Measurements from ENCODE around the gene SLC16A11.
"Not testable (repeated sequence)": the region's sequence is repeated elsewhere in the genome, so short reads cannot be mapped to it uniquely, and the experiment has no call there.

The SLC16A11 gene

DNA sequence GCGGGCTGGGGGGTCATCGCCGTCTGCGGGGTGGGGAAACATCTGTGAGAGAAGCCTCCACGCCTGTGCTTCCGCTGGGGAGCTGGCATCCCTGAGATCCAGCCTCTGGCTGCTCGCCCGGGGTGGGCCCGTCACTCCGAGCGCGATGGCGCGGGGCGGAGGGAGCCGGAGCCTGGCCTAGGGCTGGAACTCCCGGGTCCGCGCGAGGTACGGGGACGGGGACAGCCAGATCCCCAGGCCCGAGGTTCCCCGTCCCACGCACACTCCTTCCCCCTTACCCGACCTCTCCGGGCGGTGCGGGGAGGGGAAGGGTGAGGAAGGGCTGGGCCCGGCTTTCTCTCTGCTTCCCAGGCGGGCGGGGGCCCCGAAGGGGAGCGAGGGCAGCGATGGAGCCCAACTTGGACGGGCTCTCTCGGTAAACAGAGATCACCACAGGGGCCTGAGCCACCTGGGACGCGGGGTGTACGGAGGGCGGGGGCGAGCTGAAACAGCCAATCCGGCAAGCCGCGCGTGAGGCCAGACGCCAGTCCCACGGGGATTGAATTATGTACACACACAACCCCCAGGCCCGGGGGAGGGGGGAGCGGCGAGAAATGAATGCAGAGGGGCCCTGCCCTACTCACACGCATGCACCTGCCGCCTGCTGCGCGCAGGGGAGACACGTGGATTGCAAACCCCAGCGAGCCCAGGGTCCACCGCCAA, at the start of gene SLC16A11:
SLC16A11 (minus strand) TSS at position 596 of the 702 bp plus-strand sequence; CDS start at position 17, 579 bp downstream.
- Mint-ChIP-seq H3K9me3 (ENCODE audit: low read depth) (no peaks in the 10 kb centered on the region), H3K27ac (peak within 1 kb of the TSS; percentile 28), H3K4me3 (peak within 1 kb of the TSS; percentile 80), H3K27me3 (no peaks in the 10 kb centered on the region), H3K36me3 (no peaks in the 10 kb centered on the region), H3K4me1 (ENCODE audit: low read depth) (peaks cover 36% of the 10 kb centered on the region)

GRCh38 chr17:7091311-7092005, 47.6 kb upstream of the SLC16A11 start:
- not testable (repeated sequence) for H3K27me3 Mint-ChIP-seq; H3K4me3 Mint-ChIP-seq; H3K36me3 Mint-ChIP-seq; H3K9me3 Mint-ChIP-seq (ENCODE audit: low read depth); H3K4me1 Mint-ChIP-seq (ENCODE audit: low read depth); H3K27ac Mint-ChIP-seq

DNA sequence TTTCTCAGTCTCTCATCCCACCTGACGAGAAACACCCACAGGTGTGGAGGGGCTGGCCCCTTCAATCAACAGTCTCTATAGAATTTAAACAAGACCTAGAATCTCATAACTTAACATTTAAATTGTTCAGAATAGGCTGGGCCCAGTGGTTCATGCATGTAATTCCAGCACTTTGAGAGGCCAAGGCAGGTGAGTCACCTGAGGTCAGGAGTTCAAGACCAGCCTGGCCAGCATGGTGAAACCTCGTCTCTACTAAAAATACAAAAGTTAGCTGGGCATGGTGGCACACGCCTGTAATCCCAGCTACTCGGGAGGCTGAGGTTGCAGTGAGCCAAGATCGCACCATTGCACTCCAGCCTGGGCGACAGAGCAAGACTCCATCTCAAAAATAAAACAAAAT, 45.7 kb upstream of the SLC16A11 start:
- H3K36me3 Mint-ChIP-seq; H3K27ac Mint-ChIP-seq; H3K4me1 Mint-ChIP-seq (ENCODE audit: low read depth); H3K9me3 Mint-ChIP-seq (ENCODE audit: low read depth); H3K4me3 Mint-ChIP-seq: not testable (repeated sequence)
- peaks cover 10% of the 10 kb centered on the region for H3K27me3 Mint-ChIP-seq

- H3K36me3 Mint-ChIP-seq; H3K4me1 Mint-ChIP-seq (ENCODE audit: low read depth); H3K9me3 Mint-ChIP-seq (ENCODE audit: low read depth); H3K27ac Mint-ChIP-seq; H3K4me3 Mint-ChIP-seq: not testable (repeated sequence)
- H3K27me3 Mint-ChIP-seq, result peaks cover 12% of the 10 kb centered on the region
Measured at GRCh38 chr17:7088442-7088841, 44.5 kb upstream of the SLC16A11 start.

DNA sequence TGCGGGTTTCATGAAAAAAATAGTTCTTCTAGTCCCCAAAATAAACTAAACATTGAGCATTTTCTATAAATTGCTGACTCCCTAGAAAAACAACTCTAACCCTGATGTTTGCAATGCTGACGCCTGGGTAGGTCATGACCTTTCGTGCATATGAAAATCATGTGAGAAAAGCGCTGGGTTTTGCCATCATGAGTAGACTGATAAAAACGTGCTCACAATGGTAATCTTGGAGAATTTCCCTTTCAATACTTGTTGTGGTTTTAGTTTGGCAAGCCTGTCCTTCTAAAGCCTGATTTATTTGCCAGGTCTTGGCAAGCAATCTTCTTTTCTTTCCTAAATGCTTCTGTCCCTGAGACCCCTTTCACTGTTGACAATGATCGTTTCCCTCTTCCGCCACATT, 40.2 kb upstream of the SLC16A11 start:
- Mint-ChIP-seq H3K36me3 (no peaks in the 10 kb centered on the region), H3K4me3 (no peak overlapping the region)

DNA sequence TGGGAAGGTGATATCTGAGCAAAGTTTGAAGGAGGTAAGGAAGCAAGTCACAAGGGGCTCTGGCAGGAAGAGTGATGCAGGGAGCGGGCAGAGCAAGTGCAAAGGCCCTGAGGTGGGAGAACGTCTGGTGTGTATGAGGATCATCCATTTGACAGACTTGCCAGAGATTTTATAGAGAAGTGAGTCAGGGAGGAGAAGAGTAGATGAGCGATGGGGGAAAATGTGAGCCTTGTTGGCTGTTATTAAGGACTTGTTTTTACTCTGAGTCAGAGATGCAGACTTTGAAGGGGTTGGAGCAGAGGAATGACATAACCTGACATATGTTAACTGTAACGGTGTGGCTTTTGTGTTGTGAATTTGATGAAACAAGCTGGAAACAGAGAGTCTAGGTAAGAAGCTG, 39.7 kb upstream of the SLC16A11 start:
- no peak overlapping the region for H3K4me3 Mint-ChIP-seq
- H3K36me3 Mint-ChIP-seq, result no peaks in the 10 kb centered on the region
- H3K9me3 Mint-ChIP-seq (ENCODE audit: low read depth), result no peaks in the 10 kb centered on the region
- H3K27ac Mint-ChIP-seq, result no peak overlapping the region
- peaks cover 27% of the 10 kb centered on the region for H3K4me1 Mint-ChIP-seq (ENCODE audit: low read depth)
- peaks cover 12% of the 10 kb centered on the region for H3K27me3 Mint-ChIP-seq

More for the DNA sequence above, 40.2 kb upstream of the SLC16A11 start:
- no peak overlapping the region for H3K27ac Mint-ChIP-seq
- peaks cover 12% of the 10 kb centered on the region for H3K27me3 Mint-ChIP-seq
- H3K4me1 Mint-ChIP-seq (ENCODE audit: low read depth), result peaks cover 27% of the 10 kb centered on the region
- H3K9me3 Mint-ChIP-seq (ENCODE audit: low read depth), result no peaks in the 10 kb centered on the region

GRCh38 chr17:7081341-7082062, 37.6 kb upstream of the SLC16A11 start:
- H3K36me3 Mint-ChIP-seq, result no peaks in the 10 kb centered on the region
- H3K27me3 Mint-ChIP-seq, result peaks cover 4% of the 10 kb centered on the region
- H3K27ac Mint-ChIP-seq, result no peak overlapping the region
- H3K4me1 Mint-ChIP-seq (ENCODE audit: low read depth), result peaks cover 27% of the 10 kb centered on the region
- H3K4me3 Mint-ChIP-seq, result no peak overlapping the region
- H3K9me3 Mint-ChIP-seq (ENCODE audit: low read depth), result no peaks in the 10 kb centered on the region

DNA sequence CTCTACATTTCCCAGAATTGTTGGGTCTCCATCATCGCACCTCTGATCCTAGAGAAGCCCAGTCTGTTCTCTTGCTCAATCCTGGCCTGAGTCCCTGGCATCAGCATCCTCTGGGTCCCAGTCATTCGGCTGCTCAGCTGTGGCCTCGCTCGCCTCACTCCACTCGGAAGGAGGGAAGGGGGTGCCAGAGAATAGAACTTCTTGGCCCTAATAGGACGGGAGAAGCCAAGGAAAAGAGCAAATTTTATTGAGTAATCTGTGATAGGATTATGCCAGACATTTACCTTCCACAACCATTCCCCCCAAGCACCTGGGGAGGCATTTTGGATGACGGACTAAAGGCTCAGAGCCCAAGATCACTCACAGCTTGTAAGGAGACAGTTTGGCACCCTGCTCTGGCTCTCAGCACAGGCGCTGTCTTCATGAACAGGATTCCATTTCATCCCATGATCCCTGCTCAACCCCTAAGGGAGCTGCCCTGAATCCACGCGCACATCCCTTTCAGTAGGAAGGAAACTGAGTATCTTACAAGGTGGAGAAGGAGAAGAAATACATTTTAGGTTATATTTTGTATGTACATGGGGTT, 36.7 kb upstream of the SLC16A11 start:
- Mint-ChIP-seq H3K27ac (no peak overlapping the region), H3K4me3 (no peak overlapping the region), H3K36me3 (no peaks in the 10 kb centered on the region), H3K4me1 (ENCODE audit: low read depth) (peaks cover 27% of the 10 kb centered on the region), H3K9me3 (ENCODE audit: low read depth) (no peaks in the 10 kb centered on the region), H3K27me3 (peaks cover 2% of the 10 kb centered on the region)

DNA sequence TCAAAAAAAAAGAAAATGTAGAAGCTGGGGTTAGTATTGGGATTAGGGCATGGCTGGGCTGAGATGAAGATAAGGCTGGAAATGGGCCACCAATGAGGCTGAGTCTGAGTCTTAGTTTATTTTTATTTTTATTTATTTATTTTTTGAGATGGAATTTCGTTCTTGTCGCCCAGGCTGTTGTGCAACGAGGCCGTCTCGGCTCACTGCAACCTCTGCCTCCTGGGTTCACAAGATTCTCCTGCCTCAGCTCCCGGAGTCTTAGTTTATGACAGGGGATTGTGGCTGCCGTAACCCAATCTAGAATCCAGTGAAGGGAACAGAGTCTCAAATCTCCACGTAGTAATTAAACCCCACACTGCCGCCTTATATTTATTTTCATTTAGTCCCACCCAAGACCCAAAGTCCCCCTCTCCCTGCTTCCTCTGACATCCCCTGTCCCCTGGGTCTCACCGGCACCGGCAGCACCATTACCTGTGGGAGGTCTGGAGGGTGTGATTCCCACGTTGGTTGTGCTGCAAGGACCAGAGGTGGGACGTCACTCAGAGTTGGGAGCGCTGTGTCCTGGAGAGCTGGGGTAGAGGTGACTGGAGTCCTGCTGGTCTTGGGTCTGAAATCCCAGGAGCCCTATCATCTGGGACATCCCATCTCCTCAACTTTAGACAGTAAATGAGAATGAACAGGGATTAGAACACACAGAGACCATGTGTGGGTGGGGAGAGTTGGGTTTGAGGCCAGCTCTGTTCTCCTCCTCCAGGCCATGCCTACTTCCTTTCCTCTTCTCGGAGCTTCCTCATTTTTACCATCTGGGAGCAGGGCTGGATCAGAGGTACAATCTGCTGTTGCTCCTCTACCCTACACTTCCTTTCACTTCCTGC, 35.9 kb upstream of the SLC16A11 start, which contains the start of gene CLEC10A:
CLEC10A (minus strand) TSS at position 671 of the 875 bp plus-strand sequence. CDS start 1,439 bp downstream, outside the sequence.
- no peak within 1 kb of the TSS for H3K27ac Mint-ChIP-seq

GRCh38 chr17:7078711-7079110, 34.8 kb upstream of the SLC16A11 start:
- Mint-ChIP-seq H3K36me3 (no peaks in the 10 kb centered on the region), H3K27ac (peak overlapping the region; percentile 30), H3K4me3 (no peak overlapping the region), H3K4me1 (ENCODE audit: low read depth) (peaks cover 21% of the 10 kb centered on the region), H3K9me3 (ENCODE audit: low read depth) (no peaks in the 10 kb centered on the region), H3K27me3 (peaks cover under 1% of the 10 kb centered on the region)

More for the DNA sequence above, 35.9 kb upstream of the SLC16A11 start, which contains the start of gene CLEC10A:
- Mint-ChIP-seq H3K36me3 (no peaks in the 10 kb centered on the region), H3K9me3 (ENCODE audit: low read depth) (no peaks in the 10 kb centered on the region), H3K4me3 (no peak within 1 kb of the TSS), H3K4me1 (ENCODE audit: low read depth) (peaks cover 27% of the 10 kb centered on the region), H3K27me3 (peaks cover 2% of the 10 kb centered on the region)

DNA sequence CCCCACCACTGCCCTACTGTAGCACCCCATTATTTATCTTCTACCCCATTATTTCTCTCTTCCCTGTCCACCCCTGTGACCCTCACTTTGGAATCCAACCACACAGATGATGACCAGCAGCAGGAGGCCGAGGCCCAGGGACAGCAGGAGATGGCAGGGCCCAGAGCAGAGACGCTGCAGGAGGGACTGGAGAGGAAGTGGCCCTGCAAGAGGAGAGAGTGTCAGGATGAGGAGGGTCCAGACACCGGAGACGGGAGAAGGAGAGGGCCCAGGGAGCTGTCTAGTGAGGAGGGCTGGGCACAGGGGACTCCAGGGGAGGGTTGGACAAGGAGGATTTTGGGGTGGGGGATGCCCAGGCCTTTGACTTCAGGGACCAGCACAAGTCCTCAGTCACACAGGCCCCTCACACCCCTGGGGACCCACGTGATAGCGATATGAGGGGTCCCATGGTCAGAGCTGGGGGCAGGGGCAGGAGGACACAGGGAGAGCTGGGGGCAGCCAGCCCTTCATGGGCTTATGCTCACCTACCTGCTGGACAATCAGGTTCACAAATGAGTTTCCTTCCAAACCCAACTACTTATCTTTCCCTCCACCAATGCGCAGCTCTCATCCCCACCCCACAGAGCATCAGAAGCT, 34.1 kb upstream of the SLC16A11 start:
- no peaks in the 10 kb centered on the region for H3K9me3 Mint-ChIP-seq (ENCODE audit: low read depth)
- H3K27ac Mint-ChIP-seq, result no peak overlapping the region
- H3K4me3 Mint-ChIP-seq, result no peak overlapping the region
- H3K27me3 Mint-ChIP-seq, result no peaks in the 10 kb centered on the region
- no peaks in the 10 kb centered on the region for H3K36me3 Mint-ChIP-seq
- peaks cover 16% of the 10 kb centered on the region for H3K4me1 Mint-ChIP-seq (ENCODE audit: low read depth)

DNA sequence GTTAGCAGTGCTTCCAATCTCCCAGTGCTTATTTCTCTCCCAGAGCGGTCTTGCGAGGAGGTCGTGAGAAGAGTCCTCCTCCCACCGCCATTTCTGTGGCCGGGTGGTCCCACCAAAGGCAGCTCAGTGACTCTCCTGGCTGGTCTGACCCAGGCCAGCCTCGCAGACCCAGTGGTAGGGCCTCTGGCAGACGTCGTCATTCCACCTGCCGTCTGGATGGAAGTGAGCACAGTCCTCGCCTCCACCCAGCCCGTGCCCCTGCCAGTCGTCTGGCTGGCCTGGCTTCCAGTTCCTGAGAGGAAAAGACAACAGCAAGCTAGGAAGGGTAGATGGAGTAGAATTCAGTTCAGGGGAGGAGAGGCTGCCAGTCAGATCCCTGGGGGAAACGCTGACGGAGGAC, 31.0 kb upstream of the SLC16A11 start:
- no peaks in the 10 kb centered on the region for H3K36me3 Mint-ChIP-seq
- no peaks in the 10 kb centered on the region for H3K27me3 Mint-ChIP-seq
- no peak overlapping the region for H3K27ac Mint-ChIP-seq
- H3K4me3 Mint-ChIP-seq, result no peak overlapping the region
- H3K4me1 Mint-ChIP-seq (ENCODE audit: low read depth), result no peaks in the 10 kb centered on the region
- H3K9me3 Mint-ChIP-seq (ENCODE audit: low read depth), result no peaks in the 10 kb centered on the region

- no peak overlapping the region for H3K27ac Mint-ChIP-seq
- H3K36me3 Mint-ChIP-seq, result peaks cover 8% of the 10 kb centered on the region
- H3K4me1 Mint-ChIP-seq (ENCODE audit: low read depth), result no peaks in the 10 kb centered on the region
- peaks cover 9% of the 10 kb centered on the region for H3K9me3 Mint-ChIP-seq (ENCODE audit: low read depth)
- H3K4me3 Mint-ChIP-seq, result no peak overlapping the region
- H3K27me3 Mint-ChIP-seq, result no peaks in the 10 kb centered on the region
Measured at GRCh38 chr17:7072406-7072805, 28.5 kb upstream of the SLC16A11 start.

DNA sequence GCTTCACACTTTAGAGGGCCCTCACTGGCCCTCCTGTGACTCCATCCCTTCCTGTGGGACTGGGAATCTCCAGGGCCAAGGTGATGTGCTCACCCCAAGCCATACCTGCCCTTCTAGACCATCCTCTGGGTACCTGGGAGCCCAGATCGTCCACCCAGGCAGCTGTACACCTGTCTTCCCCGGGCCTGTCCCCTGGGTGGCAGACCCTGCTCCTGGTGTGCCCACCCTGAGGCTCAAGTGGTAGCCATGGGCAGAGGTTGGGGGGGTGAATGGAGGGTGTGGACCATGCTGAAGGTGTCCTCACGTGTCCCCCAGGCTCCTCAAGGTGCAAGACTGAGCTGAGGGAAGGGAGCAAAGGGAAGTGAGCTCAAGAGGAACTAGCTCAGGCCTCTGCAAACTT, 26.8 kb upstream of the SLC16A11 start:
- H3K4me3 Mint-ChIP-seq, result no peak overlapping the region
- H3K36me3 Mint-ChIP-seq, result peaks cover 8% of the 10 kb centered on the region
- H3K4me1 Mint-ChIP-seq (ENCODE audit: low read depth), result no peaks in the 10 kb centered on the region
- H3K27me3 Mint-ChIP-seq, result no peaks in the 10 kb centered on the region
- H3K27ac Mint-ChIP-seq, result no peak overlapping the region
- H3K9me3 Mint-ChIP-seq (ENCODE audit: low read depth), result peaks cover 9% of the 10 kb centered on the region
